SU-DHL-6 (cell line): ENCODE results near the gene ZBTB7B.

Experiments used
- EZH2phosphoT487 ChIP-seq: fragments of 200-600 bp; sonication (generic), shearing (Covaris generic); conservative IDR thresholded peaks from 2 replicates; pipeline ENCODE4 v1.6.1; 2018; ENCODE audit warnings: mild to moderate bottlenecking, antibody characterized with exemption, low read length, moderate library complexity, mixed read lengths
- TF ChIP-seq, protein P1 (sequence below): fragments of 200-600 bp; sonication (generic); IDR thresholded peaks from one replicate; pipeline ENCODE4 v1.5.1; 2017; ENCODE audit warnings: antibody characterized with exemption, mild to moderate bottlenecking, low read length, moderate library complexity; ENCODE audit not compliant: insufficient read depth, poor library complexity, severe bottlenecking

DNA sequence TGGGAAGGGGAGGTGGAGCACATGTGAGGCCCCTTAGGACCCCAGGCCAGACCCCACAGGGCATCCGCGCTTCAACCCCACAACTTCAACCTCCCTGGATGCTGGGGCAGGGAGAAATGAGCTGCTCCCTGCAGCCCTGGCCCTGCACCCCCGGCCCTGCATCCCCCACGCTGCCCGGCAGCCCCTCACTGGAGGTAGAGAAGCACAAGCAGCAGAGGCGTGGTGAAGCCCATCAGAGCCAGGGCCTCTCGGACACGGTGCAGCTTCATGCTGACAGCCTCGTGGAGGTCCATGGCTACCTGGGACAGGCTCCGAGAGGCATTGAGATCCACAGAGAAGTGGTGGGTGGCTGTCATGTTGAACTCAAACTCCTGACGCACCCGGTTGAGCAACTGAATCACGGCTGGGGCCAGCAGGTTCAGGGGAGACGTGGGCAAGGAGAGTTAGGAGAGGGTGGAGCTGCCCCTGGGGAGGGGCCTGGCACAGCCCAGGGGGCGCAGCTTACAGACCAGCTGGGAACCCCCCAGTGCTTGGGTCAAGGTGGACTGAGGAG is 27.7 kb downstream of the ZBTB7B start:
- TF ChIP-seq EZH2phosphoT487 = no peak
- TF ChIP-seq, protein P1, sequence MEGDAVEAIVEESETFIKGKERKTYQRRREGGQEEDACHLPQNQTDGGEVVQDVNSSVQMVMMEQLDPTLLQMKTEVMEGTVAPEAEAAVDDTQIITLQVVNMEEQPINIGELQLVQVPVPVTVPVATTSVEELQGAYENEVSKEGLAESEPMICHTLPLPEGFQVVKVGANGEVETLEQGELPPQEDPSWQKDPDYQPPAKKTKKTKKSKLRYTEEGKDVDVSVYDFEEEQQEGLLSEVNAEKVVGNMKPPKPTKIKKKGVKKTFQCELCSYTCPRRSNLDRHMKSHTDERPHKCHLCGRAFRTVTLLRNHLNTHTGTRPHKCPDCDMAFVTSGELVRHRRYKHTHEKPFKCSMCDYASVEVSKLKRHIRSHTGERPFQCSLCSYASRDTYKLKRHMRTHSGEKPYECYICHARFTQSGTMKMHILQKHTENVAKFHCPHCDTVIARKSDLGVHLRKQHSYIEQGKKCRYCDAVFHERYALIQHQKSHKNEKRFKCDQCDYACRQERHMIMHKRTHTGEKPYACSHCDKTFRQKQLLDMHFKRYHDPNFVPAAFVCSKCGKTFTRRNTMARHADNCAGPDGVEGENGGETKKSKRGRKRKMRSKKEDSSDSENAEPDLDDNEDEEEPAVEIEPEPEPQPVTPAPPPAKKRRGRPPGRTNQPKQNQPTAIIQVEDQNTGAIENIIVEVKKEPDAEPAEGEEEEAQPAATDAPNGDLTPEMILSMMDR = no peak
